K562 (cell line): ENCODE measurements around the gene AFF2. TPM values are rescaled to one million over a fixed set of nuclear protein-coding genes. Genes with fewer than 3 reads are reported as not detected.

Experiments used
- ARNT ChIP-seq, 2 experiments: fragments of 450-650 bp; IDR thresholded peaks; 2 replicates each; pipeline ENCODE4 v1.6.1; 2016; ENCODE audit warnings: mild to moderate bottlenecking in 1 of 2
- C11orf30 ChIP-seq: fragments of 450-650 bp; IDR thresholded peaks from 2 replicates; pipeline ENCODE4 v1.6.1; 2016; ENCODE audit warnings: low read depth, mild to moderate bottlenecking
- CBFA2T2 ChIP-seq: fragments of 450-650 bp; conservative IDR thresholded peaks from 2 replicates; pipeline ENCODE4 v1.6.1; 2017; ENCODE audit warnings: mild to moderate bottlenecking
- CBFA2T3 ChIP-seq: fragments of 450-650 bp; IDR thresholded peaks from 2 replicates; pipeline ENCODE4 v1.6.1; 2017
- CEBPG ChIP-seq, 3 experiments: fragments of 200-800 bp in 1 of 3; sonication (Bioruptor generic) in 1 of 3; sonication (generic) in 1 of 3; formaldehyde crosslinking in 1 of 3; IDR thresholded peaks in 2 of 3; conservative IDR thresholded peaks in 1 of 3; 2 replicates each; pipeline versions ENCODE4 v1.6.1 to v1.8.0; 2016 to 2022; ENCODE audit warnings: missing compliant biosample characterization in 2 of 3, missing genetic modification characterization in 2 of 3, mild to moderate bottlenecking in 1 of 3, missing genetic modification reagents in 1 of 3
- DPF2 ChIP-seq: fragments of 450-650 bp; IDR thresholded peaks from 2 replicates; pipeline ENCODE4 v1.6.1; 2016
- EP300 ChIP-seq: IDR thresholded peaks from 2 replicates; pipeline ENCODE4 v1.6.1; 2012; ENCODE audit warnings: low read length, improper control_type of control experiment
- FOXA1 ChIP-seq: fragments of 450-650 bp; IDR thresholded peaks from 2 replicates; pipeline ENCODE4 v1.6.1; 2016; ENCODE audit warnings: mild to moderate bottlenecking, borderline replicate concordance
- FOXA3 ChIP-seq, 2 experiments: fragments of 450-650 bp in 1 of 2; sonication (generic) in 1 of 2; formaldehyde crosslinking; IDR thresholded peaks in 1 of 2; conservative IDR thresholded peaks in 1 of 2; 2 replicates each; pipeline versions ENCODE4 v1.4.0 to v1.8.0; 2020 to 2022; ENCODE audit warnings: mild to moderate bottlenecking in 2 of 2, missing genetic modification reagents in 1 of 2
- KHSRP ChIP-seq: fragments of 450-650 bp; IDR thresholded peaks from 2 replicates; pipeline ENCODE4 v1.6.1; 2017
- MTA2 ChIP-seq: fragments of 450-650 bp; IDR thresholded peaks from 2 replicates; pipeline ENCODE4 v1.6.1; 2016; ENCODE audit warnings: low read depth
- NCOR1 ChIP-seq: fragments of 450-650 bp; IDR thresholded peaks from 2 replicates; pipeline ENCODE4 v1.6.1; 2016; ENCODE audit warnings: mild to moderate bottlenecking, moderate library complexity
- NFIC ChIP-seq: fragments of 450-650 bp; IDR thresholded peaks from 2 replicates; pipeline ENCODE4 v1.6.1; 2017; ENCODE audit warnings: mild to moderate bottlenecking, inconsistent platforms
- NFIX ChIP-seq: fragments of 250-450 bp; sonication (Bioruptor Pico); IDR thresholded peaks from 2 replicates; pipeline ENCODE4 v1.4.0; 2020; ENCODE audit warnings: low read depth, mild to moderate bottlenecking, moderate library complexity
- NR1H2 ChIP-seq: sonication (generic); formaldehyde crosslinking; IDR thresholded peaks from 2 replicates; pipeline ENCODE4 v1.4.0; 2020; ENCODE audit warnings: mild to moderate bottlenecking, missing genetic modification reagents
- PHF21A ChIP-seq: fragments of 450-650 bp; IDR thresholded peaks from 2 replicates; pipeline ENCODE4 v1.6.1; 2017; ENCODE audit warnings: low read depth, borderline replicate concordance
- POLR2AphosphoS5 ChIP-seq: IDR thresholded peaks from 2 replicates; pipeline ENCODE4 v1.6.1; 2011; ENCODE audit warnings: mild to moderate bottlenecking, low read depth, low read length, moderate library complexity; ENCODE audit not compliant: control insufficient read depth, insufficient read depth
- SMARCA4 ChIP-seq: fragments of 450-650 bp; IDR thresholded peaks from 2 replicates; pipeline ENCODE4 v1.6.1; 2016
- STAT5A ChIP-seq: IDR thresholded peaks from 2 replicates; pipeline ENCODE4 v1.6.1; 2012; ENCODE audit warnings: low read length, inconsistent platforms, borderline replicate concordance
- TAL1 ChIP-seq: fragments of 450-650 bp; IDR thresholded peaks from 2 replicates; pipeline ENCODE4 v1.6.1; 2016; ENCODE audit warnings: mild to moderate bottlenecking
- TBL1XR1 ChIP-seq, 2 experiments: IDR thresholded peaks; 2 replicates each; pipeline ENCODE4 v1.6.1; 2012; ENCODE audit warnings: improper control_type of control experiment in 2 of 2, low read length in 2 of 2, mild to moderate bottlenecking in 1 of 2
- TCF3 ChIP-seq: sonication (generic); formaldehyde crosslinking; IDR thresholded peaks from 2 replicates; pipeline ENCODE4 v1.4.0; 2020; ENCODE audit warnings: mild to moderate bottlenecking, missing genetic modification reagents
- THRAP3 ChIP-seq: fragments of 450-650 bp; IDR thresholded peaks from 2 replicates; pipeline ENCODE4 v1.6.1; 2016; ENCODE audit warnings: mild to moderate bottlenecking, inconsistent platforms, borderline replicate concordance
- ZFP36 ChIP-seq: fragments of 150-350 bp; IDR thresholded peaks from 2 replicates; pipeline ENCODE4 v1.6.1; 2018; ENCODE audit warnings: low read length, low read depth; ENCODE audit not compliant: partially characterized antibody
- ZFPM2 ChIP-seq: fragments of 250-450 bp; sonication (Bioruptor Pico); IDR thresholded peaks from 2 replicates; pipeline ENCODE4 v1.5.1; 2022; ENCODE audit warnings: mild to moderate bottlenecking
- ZNF384 ChIP-seq: IDR thresholded peaks from 2 replicates; pipeline ENCODE4 v1.6.1; 2012; ENCODE audit warnings: low read depth, low read length, improper control_type of control experiment
- polyA plus RNA-seq, 8 experiments: library from polyadenylated mRNA; depleted of rRNA in 4 of 8; stranded (reverse) in 5 of 8; unstranded in 3 of 8; fragments of >200 nt; fragmentation: Nextera tagmentation in 2 of 8; fragmentation: Illumina TruSeq in 1 of 8; extraction: Ambion mirVana in 2 of 8; extraction: Trizol in 1 of 8; gene quantifications; 2 replicates each; pipeline versions ENCODE4 v1.2.1 to v1.2.3, GENCODE V29; 2011 to 2014; ENCODE audit warnings: inconsistent platforms in 1 of 8, missing spikeins in 1 of 8
- total RNA-seq, 7 experiments: library from RNA; depleted of rRNA in 6 of 7; stranded (reverse); fragments of >200 nt in 6 of 7; fragmentation: Illumina TruSeq in 2 of 7; extraction: Trizol in 2 of 7; gene quantifications; 2 replicates each; pipeline versions ENCODE4 v1.2.1 to v1.2.3, GENCODE V29; 2011 to 2021; ENCODE audit warnings: low replicate concordance in 1 of 7
- TF ChIP-seq, protein P1 (sequence below): conservative IDR thresholded peaks from 2 replicates; pipeline ENCODE4 v1.6.1; 2011; ENCODE audit warnings: low read depth, mild to moderate bottlenecking, low read length; ENCODE audit not compliant: control insufficient read depth
- TF ChIP-seq, protein P2 (sequence below): sonication (generic); formaldehyde crosslinking; IDR thresholded peaks from 2 replicates; pipeline ENCODE4 v1.8.0; 2022; ENCODE audit warnings: mild to moderate bottlenecking, missing genetic modification reagents
- TF ChIP-seq, protein P3 (sequence below), 2 experiments: fragments of 450-650 bp; conservative IDR thresholded peaks; 2 replicates each; pipeline ENCODE4 v1.6.1; 2017; ENCODE audit warnings: mild to moderate bottlenecking in 2 of 2, moderate library complexity in 2 of 2

AFF2 gene
- total and polyA plus RNA-seq, 9 of the 15 experiments (the other 6 are each of a cell fraction or from before 2014, with no cell fraction given): 0.01 to 0.20 (median 0.07) TPM

DNA sequence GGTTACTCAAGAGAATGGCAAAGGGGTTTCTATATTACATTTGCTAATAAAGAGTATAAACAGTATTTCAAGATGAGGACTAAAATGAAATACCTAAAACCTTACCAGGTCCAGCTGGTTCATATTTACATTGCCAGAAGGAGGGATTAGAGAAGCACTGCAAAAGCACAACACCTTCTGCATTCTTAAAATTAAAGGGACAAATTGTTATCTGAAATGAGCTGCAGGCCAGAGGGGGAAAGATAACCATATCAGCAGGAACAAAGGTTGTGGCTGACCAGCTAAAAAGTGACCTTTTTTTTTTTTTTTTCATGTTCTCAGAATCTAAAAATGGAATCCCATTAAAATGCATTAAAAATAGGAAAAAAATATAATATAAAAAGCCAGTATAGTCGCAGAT is 39.7 kb downstream of the AFF2 start (continued):
- TF ChIP-seq SMARCA4 (peak; percentile 71), C11orf30 (no peak), STAT5A (peak; percentile 54), PHF21A (no peak), NR1H2 (CRISPR knock-in tag) (no peak), TBL1XR1 (IDR thresholded peaks at IDR 0.05; ENCODE audit: low read length in 2 of 2) (0 out of 4 replicates have a peak, but pooled peaks of 1 of the 2 experiments have one; percentile 21), ZNF384 (peak; percentile 89), DPF2 (peak; percentile 62), FOXA3 (CRISPR knock-in tag; conservative IDR thresholded peaks at IDR 0.05 in 1 of 2, IDR thresholded peaks at IDR 0.05 in 1 of 2) (peak in 1 of 2 experiments; percentile 68; a peak in 2 of 4 replicates), ZFPM2 (CRISPR knock-in tag) (no peak), TAL1 (peak; percentile 87), POLR2AphosphoS5 (peak; percentile 67; the same call in 1 of the 2 replicates), THRAP3 (no peak), EP300 (peak; percentile 75), MTA2 (peak; percentile 76), NFIX (CRISPR knock-in tag) (no peak), FOXA1 (no peak), TCF3 (CRISPR knock-in tag) (peak; percentile 74), ARNT (IDR thresholded peaks at IDR 0.05) (no peak), ZFP36 (no peak), NFIC (peak; percentile 50), CBFA2T2 (peak; percentile 80), CEBPG (CRISPR knock-in tag; IDR thresholded peaks at IDR 0.05) (no peak), CEBPG (tag; conservative IDR thresholded peaks at IDR 0.05 in 1 of 2, IDR thresholded peaks at IDR 0.05 in 1 of 2) (no peak), CBFA2T3 (peak; percentile 88), NCOR1 (peak; percentile 74), KHSRP (no peak)
- TF ChIP-seq, protein P1, sequence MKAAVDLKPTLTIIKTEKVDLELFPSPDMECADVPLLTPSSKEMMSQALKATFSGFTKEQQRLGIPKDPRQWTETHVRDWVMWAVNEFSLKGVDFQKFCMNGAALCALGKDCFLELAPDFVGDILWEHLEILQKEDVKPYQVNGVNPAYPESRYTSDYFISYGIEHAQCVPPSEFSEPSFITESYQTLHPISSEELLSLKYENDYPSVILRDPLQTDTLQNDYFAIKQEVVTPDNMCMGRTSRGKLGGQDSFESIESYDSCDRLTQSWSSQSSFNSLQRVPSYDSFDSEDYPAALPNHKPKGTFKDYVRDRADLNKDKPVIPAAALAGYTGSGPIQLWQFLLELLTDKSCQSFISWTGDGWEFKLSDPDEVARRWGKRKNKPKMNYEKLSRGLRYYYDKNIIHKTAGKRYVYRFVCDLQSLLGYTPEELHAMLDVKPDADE: no peak
- TF ChIP-seq, protein P2, sequence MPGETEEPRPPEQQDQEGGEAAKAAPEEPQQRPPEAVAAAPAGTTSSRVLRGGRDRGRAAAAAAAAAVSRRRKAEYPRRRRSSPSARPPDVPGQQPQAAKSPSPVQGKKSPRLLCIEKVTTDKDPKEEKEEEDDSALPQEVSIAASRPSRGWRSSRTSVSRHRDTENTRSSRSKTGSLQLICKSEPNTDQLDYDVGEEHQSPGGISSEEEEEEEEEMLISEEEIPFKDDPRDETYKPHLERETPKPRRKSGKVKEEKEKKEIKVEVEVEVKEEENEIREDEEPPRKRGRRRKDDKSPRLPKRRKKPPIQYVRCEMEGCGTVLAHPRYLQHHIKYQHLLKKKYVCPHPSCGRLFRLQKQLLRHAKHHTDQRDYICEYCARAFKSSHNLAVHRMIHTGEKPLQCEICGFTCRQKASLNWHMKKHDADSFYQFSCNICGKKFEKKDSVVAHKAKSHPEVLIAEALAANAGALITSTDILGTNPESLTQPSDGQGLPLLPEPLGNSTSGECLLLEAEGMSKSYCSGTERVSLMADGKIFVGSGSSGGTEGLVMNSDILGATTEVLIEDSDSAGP (CRISPR knock-in tag): no peak
- TF ChIP-seq, protein P3, sequence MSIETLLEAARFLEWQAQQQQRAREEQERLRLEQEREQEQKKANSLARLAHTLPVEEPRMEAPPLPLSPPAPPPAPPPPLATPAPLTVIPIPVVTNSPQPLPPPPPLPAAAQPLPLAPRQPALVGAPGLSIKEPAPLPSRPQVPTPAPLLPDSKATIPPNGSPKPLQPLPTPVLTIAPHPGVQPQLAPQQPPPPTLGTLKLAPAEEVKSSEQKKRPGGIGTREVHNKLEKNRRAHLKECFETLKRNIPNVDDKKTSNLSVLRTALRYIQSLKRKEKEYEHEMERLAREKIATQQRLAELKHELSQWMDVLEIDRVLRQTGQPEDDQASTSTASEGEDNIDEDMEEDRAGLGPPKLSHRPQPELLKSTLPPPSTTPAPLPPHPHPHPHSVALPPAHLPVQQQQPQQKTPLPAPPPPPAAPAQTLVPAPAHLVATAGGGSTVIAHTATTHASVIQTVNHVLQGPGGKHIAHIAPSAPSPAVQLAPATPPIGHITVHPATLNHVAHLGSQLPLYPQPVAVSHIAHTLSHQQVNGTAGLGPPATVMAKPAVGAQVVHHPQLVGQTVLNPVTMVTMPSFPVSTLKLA (conservative IDR thresholded peaks at IDR 0.05): 0 out of 4 replicates have a peak, but pooled peaks of 1 of the 2 experiments have one; percentile 35
